Tibial nerve (tissue), 4 donors: ENCODE measurements around the gene MLYCD. TPM values are rescaled to one million over a fixed set of nuclear protein-coding genes. Genes with fewer than 3 reads are reported as not detected.

Source experiments
- DNase-seq, 2 donors: peaks; one replicate each; pipeline ENCODE4 v3.0.0-alpha.2; 2019; ENCODE audit warnings: low spot score in 2 of 2
- H3K27ac ChIP-seq, 4 donors: fragments of 200-600 bp; sonication (generic) in 3 of 4; one replicate each; pipeline ENCODE4 v1.5.1; 2017 to 2019; ENCODE audit warnings: mild to moderate bottlenecking in 1 of 4
- H3K27me3 ChIP-seq, 2 donors: fragments of 200-600 bp; sonication (generic) in 1 of 2; one replicate each; pipeline versions ENCODE4 v1.5.1 to v1.6.0; 2017 to 2019
- H3K36me3 ChIP-seq, 3 donors: fragments of 200-600 bp; sonication (generic); one replicate each; pipeline ENCODE4 v1.5.1; 2018 to 2019
- H3K4me1 ChIP-seq, 4 donors: fragments of 200-600 bp; sonication (generic) in 3 of 4; one replicate each; pipeline ENCODE4 v1.5.1; 2017 to 2019
- H3K4me3 ChIP-seq, 4 donors: fragments of 200-600 bp; sonication (generic) in 3 of 4; one replicate each; pipeline ENCODE4 v1.5.1; 2017 to 2019; ENCODE audit warnings: mild to moderate bottlenecking in 1 of 4, moderate library complexity in 1 of 4
- H3K9me3 ChIP-seq, 4 donors: fragments of 200-600 bp; sonication (generic) in 3 of 4; one replicate each; pipeline ENCODE4 v1.5.1; 2017 to 2019
- CTCF ChIP-seq, 5 experiments: fragments of 200-600 bp in 3 of 5; fragments of 450-650 bp in 2 of 5; sonication (generic) in 3 of 5; IDR thresholded peaks; one replicate each; pipeline ENCODE4 v1.5.1; 2016 to 2019; ENCODE audit warnings: antibody characterized with exemption in 5 of 5, mild to moderate bottlenecking in 3 of 5, moderate library complexity in 2 of 5
- EP300 ChIP-seq, 2 donors: sonication (generic); formaldehyde crosslinking; IDR thresholded peaks; one replicate each; pipeline ENCODE4 v1.6.1; 2017; ENCODE audit warnings: antibody characterized with exemption in 2 of 2, mild to moderate bottlenecking in 1 of 2
- POLR2A ChIP-seq, 2 donors: fragments of 450-650 bp; IDR thresholded peaks; one replicate each; pipeline ENCODE4 v1.6.1; 2017; ENCODE audit warnings: antibody characterized with exemption in 2 of 2, mild to moderate bottlenecking in 2 of 2, moderate library complexity in 2 of 2
- WGBS, 2 donors: methylation state at CpG; one replicate each; pipeline ENCODE4 v1.1.5; 2018; 5-methylcytosine and 5-hydroxymethylcytosine counted together
- total RNA-seq, 4 donors: library from RNA; depleted of rRNA; stranded (reverse); fragments of >200 nt; gene quantifications; one replicate each; pipeline ENCODE4 v1.1.0, GENCODE V29; 2016

Gene MLYCD
- total RNA-seq, 4 donors from 2014 or later = 19.0 to 26.7 (median 23.0) TPM

DNA sequence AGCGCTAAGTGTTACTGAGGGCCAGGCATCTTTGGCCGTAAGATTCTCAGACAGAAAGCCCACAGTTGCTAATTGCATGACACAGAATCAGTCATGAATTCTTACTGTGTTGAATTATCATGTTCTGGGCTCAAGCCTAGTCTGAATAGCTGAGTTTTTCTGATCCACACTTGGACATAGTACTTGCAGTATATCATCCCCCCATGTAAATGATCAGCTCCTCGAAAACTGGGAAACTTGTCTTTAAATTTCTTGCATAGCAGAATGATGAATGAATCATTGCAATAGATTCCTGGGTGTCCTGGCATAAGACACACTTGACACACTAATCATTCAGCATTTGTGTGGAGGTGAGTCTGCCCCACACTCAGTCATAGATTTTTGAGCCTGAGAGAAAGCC is 2.2 kb downstream of the MLYCD start:
- peak overlapping the region in 2 of 4 donors; percentile 6 to 48 for H3K27ac ChIP-seq
- H3K36me3 ChIP-seq = peaks cover 0 to 5% (median 0%) of the 10 kb centered on the region in 3 donors
- TF ChIP-seq POLR2A (IDR thresholded peaks at IDR 0.05) = no peak
- no peak for TF ChIP-seq CTCF (IDR thresholded peaks at IDR 0.05)
- no peak for TF ChIP-seq EP300 (IDR thresholded peaks at IDR 0.05)
- no peaks in the 10 kb centered on the region for H3K9me3 ChIP-seq
- no peaks in the 10 kb centered on the region for H3K27me3 ChIP-seq
- peaks cover 0 to 58% (median 23%) of the 10 kb centered on the region in 4 donors for H3K4me1 ChIP-seq
- 71 to 75% methylated on average over 3 of the region's 3 CpGs for WGBS, 2 donors
- no peak overlapping the region for H3K4me3 ChIP-seq
- no peak for DNase-seq

- Histone ChIP-seq H3K27me3 (no peaks in the 10 kb centered on the region), H3K36me3 (peaks cover 0 to 26% (median 5%) of the 10 kb centered on the region in 3 donors), H3K9me3 (no peaks in the 10 kb centered on the region), H3K27ac (no peak overlapping the region), H3K4me3 (no peak overlapping the region), H3K4me1 (peaks cover 0 to 45% (median 17%) of the 10 kb centered on the region in 4 donors)
- DNase-seq = peak in 1 of 2 donors; percentile 34
- WGBS, 2 donors = 64% methylated on average over 10 of the region's 10 CpGs
- no peak for TF ChIP-seq CTCF (IDR thresholded peaks at IDR 0.05)
- TF ChIP-seq EP300 (IDR thresholded peaks at IDR 0.05) = peak in 1 of 2 donors; percentile 16
Observed at GRCh38 chr16:83903751-83904150, 4.8 kb downstream of the MLYCD start.

- no peak for TF ChIP-seq POLR2A (IDR thresholded peaks at IDR 0.05)
- TF ChIP-seq EP300 (IDR thresholded peaks at IDR 0.05) = no peak
- DNase-seq = no peak
- H3K36me3 ChIP-seq = peaks cover 0 to 55% (median 5%) of the 10 kb centered on the region in 3 donors
- H3K4me1 ChIP-seq = peaks cover 0 to 25% (median 0%) of the 10 kb centered on the region in 4 donors
- H3K27ac ChIP-seq = no peak overlapping the region
- no peak overlapping the region for H3K4me3 ChIP-seq
- no peaks in the 10 kb centered on the region for H3K27me3 ChIP-seq
- WGBS, 2 donors = 63 to 64% methylated on average over 8 of the region's 8 CpGs
- H3K9me3 ChIP-seq = no peaks in the 10 kb centered on the region
Observed at GRCh38 chr16:83906683-83907082, 7.8 kb downstream of the MLYCD start.

- H3K4me1 ChIP-seq = peaks cover 0 to 21% (median 0%) of the 10 kb centered on the region in 4 donors
- TF ChIP-seq CTCF (IDR thresholded peaks at IDR 0.05) (no peak), POLR2A (IDR thresholded peaks at IDR 0.05) (no peak), EP300 (IDR thresholded peaks at IDR 0.05) (no peak)
- H3K9me3 ChIP-seq = no peaks in the 10 kb centered on the region
- H3K27me3 ChIP-seq = no peaks in the 10 kb centered on the region
- DNase-seq = no peak
- H3K36me3 ChIP-seq = peaks cover 0 to 59% (median 5%) of the 10 kb centered on the region in 3 donors
- no peak overlapping the region for H3K4me3 ChIP-seq
- 86 to 89% methylated on average over 8 of the region's 8 CpGs for whole genome bisulfite sequencing, 2 donors
- no peak overlapping the region for H3K27ac ChIP-seq
Observed at GRCh38 chr16:83907111-83907510, 8.2 kb downstream of the MLYCD start.

- Histone ChIP-seq H3K36me3 (peaks cover 0 to 66% (median 5%) of the 10 kb centered on the region in 3 donors), H3K27me3 (no peaks in the 10 kb centered on the region), H3K4me3 (no peak overlapping the region), H3K9me3 (no peaks in the 10 kb centered on the region), H3K27ac (no peak overlapping the region), H3K4me1 (peaks cover 0 to 15% (median 0%) of the 10 kb centered on the region in 4 donors)
- no peak for DNase-seq
- TF ChIP-seq POLR2A (IDR thresholded peaks at IDR 0.05) (no peak), EP300 (IDR thresholded peaks at IDR 0.05) (no peak), CTCF (IDR thresholded peaks at IDR 0.05) (no peak)
- 67 to 75% methylated on average over 15 of the region's 15 CpGs for WGBS, 2 donors
Observed at GRCh38 chr16:83907631-83908250, 8.8 kb downstream of the MLYCD start.
